Mucosa of descending colon (tissue), 3 donors: ENCODE data around the gene TUBGCP3. TPM values are rescaled to one million over a fixed set of nuclear protein-coding genes. Genes with fewer than 3 reads are reported as not detected.

ENCODE experiments used
- ATAC-seq: fragments of 200-7000 bp; cut with Tn5 transposase; one replicate; pipeline ENCODE4 v1.9.1; 2020; ENCODE audit warnings: mild to moderate bottlenecking, moderate library complexity
- DNase-seq, 3 donors: peaks; one replicate each; pipeline ENCODE4 v3.0.0-alpha.2; 2020
- H3K36me3 ChIP-seq: fragments of 200-600 bp; one replicate; pipeline ENCODE4 v1.8.0; 2021; ENCODE audit warnings: low read depth, mild to moderate bottlenecking
- H3K4me1 ChIP-seq: fragments of 200-600 bp; one replicate; pipeline ENCODE4 v1.8.0; 2021; ENCODE audit warnings: low read depth, mild to moderate bottlenecking
- H3K4me3 ChIP-seq: fragments of 200-600 bp; one replicate; pipeline ENCODE4 v1.8.0; 2021; ENCODE audit warnings: mild to moderate bottlenecking
- H3K9me3 ChIP-seq: fragments of 200-600 bp; one replicate; pipeline ENCODE4 v1.8.0; 2021; ENCODE audit warnings: mild to moderate bottlenecking
- CTCF ChIP-seq: fragments of 200-600 bp; IDR thresholded peaks from one replicate; pipeline ENCODE4 v1.8.0; 2022; ENCODE audit warnings: antibody characterized with exemption, mild to moderate bottlenecking
- intact Hi-C, 2 donors: fragments of 100-400 bp; cut with DNase I in 1 of 2; cut with micrococcal nuclease in 1 of 2; formaldehyde crosslinking; loops; one replicate each; pipeline versions ENCODE4 v1.11.0 to v1.11.1; 2022; cut with DNase I, micrococcal nuclease
- total RNA-seq, 3 donors: library from RNA; stranded (reverse); fragmentation: NEBNext Ultra II Directional in 2 of 3; extraction: Animal tissue kit (Norgen Biotek cat#: 25700) in 2 of 3; gene quantifications; one replicate each; pipeline versions ENCODE4 v1.2.1 to v1.2.4, GENCODE V29; 2021 to 2023
- donor health status: DM: no; HTN: no; CAD: no; lungs with moderate emphysema.
- donor health status: DM: no; HTN: no; CAD: no.
- donor health status: DM: no; HTN: yes; CAD: no.

TUBGCP3 gene
- total RNA-seq, 3 donors from 2014 or later, result 27.7 to 44.8 (median 32.7) TPM

- H3K9me3 ChIP-seq, result no peaks in the 10 kb centered on the region
- no peaks in the 10 kb centered on the region for H3K4me1 ChIP-seq
- intact Hi-C loops, result no loop called here
- DNase-seq (no peak), ATAC-seq (no peak)
- TF ChIP-seq CTCF, result no peak
- H3K36me3 ChIP-seq, result no peaks in the 10 kb centered on the region
- H3K4me3 ChIP-seq, result no peak overlapping the region
Observed at GRCh38 chr13:112451512-112452379, 136.2 kb downstream of the TUBGCP3 start.

- Histone ChIP-seq H3K9me3 (no peaks in the 10 kb centered on the region), H3K4me1 (no peaks in the 10 kb centered on the region), H3K36me3 (no peaks in the 10 kb centered on the region), H3K4me3 (no peak overlapping the region)
- ATAC-seq, result no peak
- no peak for DNase-seq
- no peak for TF ChIP-seq CTCF
- intact Hi-C loops, result no loop called here
Observed at GRCh38 chr13:112450904-112451240, 137.1 kb downstream of the TUBGCP3 start.

GRCh38 chr13:112450118-112450903 lies 137.6 kb downstream of the TUBGCP3 start:
- no peak for TF ChIP-seq CTCF
- Histone ChIP-seq H3K36me3 (no peaks in the 10 kb centered on the region), H3K4me1 (no peaks in the 10 kb centered on the region), H3K4me3 (no peak overlapping the region), H3K9me3 (no peaks in the 10 kb centered on the region)
- no peak for DNase-seq
- ATAC-seq, result no peak
- intact Hi-C loops, result no loop called here

GRCh38 chr13:112449545-112449930 lies 138.4 kb downstream of the TUBGCP3 start:
- TF ChIP-seq CTCF, result no peak
- intact Hi-C loops, result loop anchor here (5.0 to 10.0 kb wide), 2 partner anchors 975 to 977 kb away; no protein-coding TSS in a partner anchor
- no peak for ATAC-seq
- Histone ChIP-seq H3K4me3 (no peak overlapping the region), H3K9me3 (no peaks in the 10 kb centered on the region), H3K36me3 (no peaks in the 10 kb centered on the region), H3K4me1 (no peaks in the 10 kb centered on the region)
- DNase-seq, result no peak

- no peak for DNase-seq
- Histone ChIP-seq H3K36me3 (no peaks in the 10 kb centered on the region), H3K4me1 (no peaks in the 10 kb centered on the region), H3K9me3 (no peaks in the 10 kb centered on the region), H3K4me3 (no peak overlapping the region)
- TF ChIP-seq CTCF, result no peak
- intact Hi-C loops, result loop anchor here (5.0 to 10.0 kb wide), 2 partner anchors 974 to 977 kb away; no protein-coding TSS in a partner anchor
- ATAC-seq, result no peak
Observed at GRCh38 chr13:112448621-112449544, 139.1 kb downstream of the TUBGCP3 start.
